Fibroblast of skin of right quadriceps (primary cell): ENCODE results near the gene CD247.

Experiments used
- DNase-seq: peaks from one replicate; pipeline ENCODE4 v3.0.0-alpha.2; 2013

CD247 gene

DNA sequence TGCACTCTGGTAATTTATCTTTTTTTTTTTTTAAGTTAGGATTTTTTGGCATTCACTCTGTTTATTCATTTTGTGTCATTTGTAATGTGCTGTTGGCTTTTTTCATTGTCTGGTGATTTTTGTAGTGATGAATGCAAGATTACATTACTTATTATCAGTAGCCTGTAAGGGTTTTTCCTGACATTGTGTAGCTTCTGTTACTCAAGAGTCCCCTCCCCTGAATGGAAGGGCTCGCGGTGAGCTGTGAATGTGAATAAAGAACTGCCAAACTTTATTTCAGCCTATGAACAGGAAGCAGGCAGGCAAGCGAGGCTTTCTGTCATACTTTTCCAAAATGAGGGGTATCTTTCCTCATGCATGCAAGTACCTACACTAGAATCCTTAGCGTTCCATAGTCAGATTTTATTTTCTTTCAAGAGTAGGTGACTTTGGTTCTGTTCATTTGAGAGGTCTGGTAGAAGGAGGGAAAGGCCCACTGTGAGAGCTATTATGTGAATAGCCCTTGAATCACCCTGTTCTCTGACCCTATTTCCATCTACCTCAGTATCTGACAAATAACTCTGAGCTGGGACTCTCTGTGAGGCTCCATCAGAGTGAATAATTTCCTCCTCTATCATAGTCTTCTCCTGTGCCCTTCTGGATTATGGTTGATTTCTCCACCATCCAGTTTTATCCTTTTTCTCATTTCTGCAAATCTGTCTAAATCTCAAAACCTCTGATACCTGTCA, 114.0 kb downstream of the CD247 start:
- DNase-seq = no peak

- DNase-seq = peak; percentile 7
Measured at GRCh38 chr1:167401260-167401873, 117.0 kb downstream of the CD247 start.

DNA sequence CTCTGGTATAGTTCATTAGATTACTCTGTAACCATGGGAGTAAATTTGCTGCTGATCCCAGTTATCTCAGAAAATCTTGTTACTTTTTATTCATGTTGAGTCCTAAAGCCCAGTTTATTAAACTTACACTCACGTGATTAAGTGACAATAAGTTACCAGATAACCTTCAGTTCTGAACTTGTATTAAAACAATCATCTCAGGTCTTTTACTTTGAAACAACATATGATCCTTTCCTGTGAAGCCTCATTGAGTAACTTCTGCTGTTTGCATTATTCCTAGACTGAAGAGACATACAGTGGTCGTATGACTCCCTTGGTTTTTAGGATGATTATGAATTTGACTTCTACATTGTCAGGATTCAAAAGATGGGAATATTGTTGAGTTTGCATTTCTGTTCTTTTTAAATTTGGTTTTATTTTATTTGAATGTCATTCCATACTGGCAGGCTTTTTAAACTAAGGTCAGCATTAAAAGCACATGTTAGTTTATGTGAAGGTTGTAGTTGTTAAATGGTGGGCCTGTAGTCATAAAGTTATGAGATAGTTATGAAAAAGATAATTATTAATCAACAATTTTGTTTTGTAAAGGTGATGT, 117.9 kb downstream of the CD247 start:
- no peak for DNase-seq

DNA sequence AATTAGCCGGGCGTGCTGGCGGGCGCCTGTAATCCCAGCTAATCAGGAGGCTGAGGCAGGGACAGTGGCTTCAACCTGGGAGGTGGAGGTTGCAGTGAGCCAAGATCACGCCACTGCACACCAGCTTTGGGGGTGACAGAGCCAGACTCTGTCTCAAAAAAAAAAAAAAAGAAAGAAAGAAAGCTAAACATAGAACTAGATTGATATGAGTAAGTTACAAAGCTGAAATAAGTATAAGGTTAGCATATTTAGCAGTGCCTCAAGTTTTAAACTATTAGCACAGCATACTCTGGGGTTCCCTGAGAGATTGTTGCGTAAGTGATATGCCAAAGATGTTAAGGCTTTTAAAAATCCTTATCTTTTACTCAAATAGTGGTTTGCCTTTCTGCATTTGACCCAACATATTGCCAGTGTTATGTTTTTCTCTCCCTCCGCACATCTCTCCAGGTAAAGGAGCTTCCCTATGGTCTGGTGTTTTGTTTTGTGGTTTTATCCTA, 126.1 kb downstream of the CD247 start:
- no peak for DNase-seq

- DNase-seq = no peak
Measured at GRCh38 chr1:167388976-167389375, 129.4 kb downstream of the CD247 start.

DNA sequence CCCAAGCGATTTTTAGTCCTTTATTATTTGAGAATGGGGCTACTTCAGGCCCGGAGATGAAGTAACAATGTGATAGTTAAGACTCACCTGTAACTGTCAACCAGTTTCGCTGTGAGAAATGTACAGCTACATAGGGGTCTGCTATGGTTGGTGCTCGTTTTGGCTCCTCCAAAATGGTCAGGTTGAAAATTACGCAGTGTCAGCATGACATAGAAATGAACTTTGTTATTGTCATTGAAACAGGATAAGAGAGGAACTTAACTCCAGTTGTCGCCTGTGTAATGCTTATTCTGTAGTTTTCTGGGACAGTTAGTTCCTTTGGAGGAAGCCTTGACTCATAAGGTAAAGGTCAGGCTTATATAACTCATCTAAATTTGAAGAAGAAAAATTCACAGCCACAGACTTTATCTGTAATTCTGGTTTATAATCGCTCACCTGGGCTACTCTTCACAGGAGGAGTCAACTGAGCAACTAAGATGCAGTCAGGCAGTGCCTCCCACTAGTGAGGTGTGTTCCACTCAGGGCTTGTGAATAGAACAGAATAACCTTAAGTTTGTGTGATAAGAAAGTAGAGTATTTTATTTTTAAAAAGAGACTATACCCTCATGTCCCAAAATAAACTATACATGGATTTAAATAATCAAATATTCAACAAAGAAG, 130.9 kb downstream of the CD247 start:
- DNase-seq = no peak
